ENCODE data around the gene ILDR1.

Gene ILDR1

GRCh38 chr3:122025296-122025695 is 3.2 kb upstream of the ILDR1 start:
- no peaks in the 10 kb centered on the region for H3K4me1 ChIP-seq (ENCODE audit: control insufficient read depth, low read depth, low read length)
- H3K23ac ChIP-seq (ENCODE audit: low read length) = no peak overlapping the region
- H3K18ac ChIP-seq (ENCODE audit: low read length) = no peak overlapping the region
- no peak overlapping the region for H2BK5ac ChIP-seq (ENCODE audit: low read length)
- no peak overlapping the region for H3K56ac ChIP-seq (ENCODE audit: low read length)
- no peak overlapping the region for H4K8ac ChIP-seq (ENCODE audit: low read depth, low read length)
- H3K27ac ChIP-seq (ENCODE audit: low read depth, low read length) = no peak overlapping the region
- H3K36me3 ChIP-seq (ENCODE audit: control insufficient read depth, insufficient read depth, low read length) = no peaks in the 10 kb centered on the region
- no peak overlapping the region for H3K4me2 ChIP-seq (ENCODE audit: low read length)
- H3K79me1 ChIP-seq (ENCODE audit: low read length) = no peaks in the 10 kb centered on the region
- no peak for DNase-seq
- H3K4me3 ChIP-seq (ENCODE audit: low read length) = no peak overlapping the region
- no peak overlapping the region for H2BK15ac ChIP-seq (replicated peaks; ENCODE audit: low read depth)
- no peaks in the 10 kb centered on the region for H3K27me3 ChIP-seq (ENCODE audit: insufficient read depth, low read length, poor library complexity)
- no peak overlapping the region for H2AK5ac ChIP-seq (ENCODE audit: low read length)
- no peak overlapping the region for H3K9ac ChIP-seq (ENCODE audit: low read length)
- H2BK120ac ChIP-seq (ENCODE audit: low read depth, low read length) = no peak overlapping the region
- H4K5ac ChIP-seq (ENCODE audit: low read length) = no peak overlapping the region
- no peaks in the 10 kb centered on the region for H3K79me2 ChIP-seq (ENCODE audit: control insufficient read depth, insufficient read depth, low read length)
- H3K4ac ChIP-seq (ENCODE audit: low read depth, low read length) = no peak overlapping the region

GRCh38 chr3:122024800-122025199 is 2.8 kb upstream of the ILDR1 start:
- no peak for DNase-seq
- no peak overlapping the region for H4K8ac ChIP-seq (ENCODE audit: low read depth, low read length)

GRCh38 chr3:122023335-122023910 is 1.4 kb upstream of the ILDR1 start:
- H2BK120ac ChIP-seq (ENCODE audit: low read depth, low read length) = no peak overlapping the region

More at GRCh38 chr3:122024800-122025199, 2.8 kb upstream of the ILDR1 start:
- no peak overlapping the region for H2BK120ac ChIP-seq (ENCODE audit: low read depth, low read length)
- no CpG with 5 or more reads among the region's 2 CpGs for WGBS (ENCODE audit: extremely low coverage, insufficient coverage, low lambda C conversion rate)
- H4K5ac ChIP-seq (ENCODE audit: low read length) = no peak overlapping the region
- no peak overlapping the region for H3K4me3 ChIP-seq (ENCODE audit: low read length)
- no peak overlapping the region for H3K9ac ChIP-seq (ENCODE audit: low read length)
- H3K4me2 ChIP-seq (ENCODE audit: low read length) = no peak overlapping the region
- H3K27me3 ChIP-seq (ENCODE audit: insufficient read depth, low read length, poor library complexity) = no peaks in the 10 kb centered on the region
- no peak overlapping the region for H3K27ac ChIP-seq (ENCODE audit: low read depth, low read length)
- H3K4me1 ChIP-seq (ENCODE audit: control insufficient read depth, low read depth, low read length) = no peaks in the 10 kb centered on the region
- no peak overlapping the region for H2BK15ac ChIP-seq (replicated peaks; ENCODE audit: low read depth)
- no peak overlapping the region for H3K23ac ChIP-seq (ENCODE audit: low read length)
- H2AK5ac ChIP-seq (ENCODE audit: low read length) = no peak overlapping the region
- H2BK5ac ChIP-seq (ENCODE audit: low read length) = no peak overlapping the region
- no peaks in the 10 kb centered on the region for H3K36me3 ChIP-seq (ENCODE audit: control insufficient read depth, insufficient read depth, low read length)
- H3K79me2 ChIP-seq (ENCODE audit: control insufficient read depth, insufficient read depth, low read length) = no peaks in the 10 kb centered on the region
- no peaks in the 10 kb centered on the region for H3K79me1 ChIP-seq (ENCODE audit: low read length)
- H3K56ac ChIP-seq (ENCODE audit: low read length) = no peak overlapping the region
- H3K18ac ChIP-seq (ENCODE audit: low read length) = no peak overlapping the region
- no peak overlapping the region for H3K4ac ChIP-seq (ENCODE audit: low read depth, low read length)

GRCh38 chr3:122021037-122021436 is 1.0 kb downstream of the ILDR1 start:
- Histone ChIP-seq H3K4me2 (ENCODE audit: low read length) (no peak overlapping the region), H3K4ac (ENCODE audit: low read depth, low read length) (no peak overlapping the region), H3K27me3 (ENCODE audit: insufficient read depth, low read length, poor library complexity) (no peaks in the 10 kb centered on the region), H3K79me1 (ENCODE audit: low read length) (no peaks in the 10 kb centered on the region), H3K36me3 (ENCODE audit: control insufficient read depth, insufficient read depth, low read length) (no peaks in the 10 kb centered on the region), H4K8ac (ENCODE audit: low read depth, low read length) (no peak overlapping the region), H3K9ac (ENCODE audit: low read length) (no peak overlapping the region), H2BK15ac (replicated peaks; ENCODE audit: low read depth) (no peak overlapping the region), H3K23ac (ENCODE audit: low read length) (no peak overlapping the region), H3K79me2 (ENCODE audit: control insufficient read depth, insufficient read depth, low read length) (no peaks in the 10 kb centered on the region), H4K5ac (ENCODE audit: low read length) (no peak overlapping the region), H2AK5ac (ENCODE audit: low read length) (no peak overlapping the region), H3K18ac (ENCODE audit: low read length) (no peak overlapping the region), H2BK5ac (ENCODE audit: low read length) (no peak overlapping the region), H3K4me1 (ENCODE audit: control insufficient read depth, low read depth, low read length) (no peaks in the 10 kb centered on the region), H3K56ac (ENCODE audit: low read length) (no peak overlapping the region), H3K27ac (ENCODE audit: low read depth, low read length) (no peak overlapping the region), H3K4me3 (ENCODE audit: low read length) (no peak overlapping the region), H2BK120ac (ENCODE audit: low read depth, low read length) (no peak overlapping the region)
- WGBS (ENCODE audit: extremely low coverage, insufficient coverage, low lambda C conversion rate) = no CpG with 5 or more reads among the region's 1 CpG
- DNase-seq = no peak

More at GRCh38 chr3:122023335-122023910, 1.4 kb upstream of the ILDR1 start:
- no peak overlapping the region for H3K27ac ChIP-seq (ENCODE audit: low read depth, low read length)
- no peak overlapping the region for H3K18ac ChIP-seq (ENCODE audit: low read length)
- no peak overlapping the region for H2AK5ac ChIP-seq (ENCODE audit: low read length)
- H3K79me2 ChIP-seq (ENCODE audit: control insufficient read depth, insufficient read depth, low read length) = no peaks in the 10 kb centered on the region
- no peak for DNase-seq
- no peak overlapping the region for H3K56ac ChIP-seq (ENCODE audit: low read length)
- no peak overlapping the region for H2BK5ac ChIP-seq (ENCODE audit: low read length)
- H3K36me3 ChIP-seq (ENCODE audit: control insufficient read depth, insufficient read depth, low read length) = no peaks in the 10 kb centered on the region
- H3K27me3 ChIP-seq (ENCODE audit: insufficient read depth, low read length, poor library complexity) = no peaks in the 10 kb centered on the region
- WGBS (ENCODE audit: extremely low coverage, insufficient coverage, low lambda C conversion rate) = no CpG with 5 or more reads among the region's 8 CpGs
- no peak overlapping the region for H2BK15ac ChIP-seq (replicated peaks; ENCODE audit: low read depth)
- H3K79me1 ChIP-seq (ENCODE audit: low read length) = no peaks in the 10 kb centered on the region
- H4K5ac ChIP-seq (ENCODE audit: low read length) = no peak overlapping the region
- H3K9ac ChIP-seq (ENCODE audit: low read length) = no peak overlapping the region
- no peak overlapping the region for H4K8ac ChIP-seq (ENCODE audit: low read depth, low read length)
- no peak overlapping the region for H3K4me3 ChIP-seq (ENCODE audit: low read length)
- no peaks in the 10 kb centered on the region for H3K4me1 ChIP-seq (ENCODE audit: control insufficient read depth, low read depth, low read length)
- H3K23ac ChIP-seq (ENCODE audit: low read length) = no peak overlapping the region
- H3K4me2 ChIP-seq (ENCODE audit: low read length) = no peak overlapping the region
- no peak overlapping the region for H3K4ac ChIP-seq (ENCODE audit: low read depth, low read length)

- H3K18ac ChIP-seq (ENCODE audit: low read length) = no peak overlapping the region
Measured at GRCh38 chr3:122019493-122019892, 2.6 kb downstream of the ILDR1 start.

GRCh38 chr3:122014741-122015140 is 7.3 kb downstream of the ILDR1 start:
- no peak overlapping the region for H3K27ac ChIP-seq (ENCODE audit: low read depth, low read length)
- no CpG with 5 or more reads among the region's 1 CpG for WGBS (ENCODE audit: extremely low coverage, insufficient coverage, low lambda C conversion rate)

More at GRCh38 chr3:122019493-122019892, 2.6 kb downstream of the ILDR1 start:
- H3K4me3 ChIP-seq (ENCODE audit: low read length) = no peak overlapping the region
- H3K4ac ChIP-seq (ENCODE audit: low read depth, low read length) = no peak overlapping the region
- H3K56ac ChIP-seq (ENCODE audit: low read length) = no peak overlapping the region
- no peaks in the 10 kb centered on the region for H3K79me1 ChIP-seq (ENCODE audit: low read length)
- H2BK120ac ChIP-seq (ENCODE audit: low read depth, low read length) = no peak overlapping the region
- no peak overlapping the region for H4K5ac ChIP-seq (ENCODE audit: low read length)
- no peak overlapping the region for H2BK15ac ChIP-seq (replicated peaks; ENCODE audit: low read depth)
- no peak overlapping the region for H3K27ac ChIP-seq (ENCODE audit: low read depth, low read length)
- H3K4me2 ChIP-seq (ENCODE audit: low read length) = no peak overlapping the region
- no peak for DNase-seq
- no peaks in the 10 kb centered on the region for H3K79me2 ChIP-seq (ENCODE audit: control insufficient read depth, insufficient read depth, low read length)
- H3K9ac ChIP-seq (ENCODE audit: low read length) = no peak overlapping the region
- H3K23ac ChIP-seq (ENCODE audit: low read length) = no peak overlapping the region
- no peak overlapping the region for H2AK5ac ChIP-seq (ENCODE audit: low read length)
- H2BK5ac ChIP-seq (ENCODE audit: low read length) = no peak overlapping the region
- H3K27me3 ChIP-seq (ENCODE audit: insufficient read depth, low read length, poor library complexity) = no peaks in the 10 kb centered on the region
- no peak overlapping the region for H4K8ac ChIP-seq (ENCODE audit: low read depth, low read length)
- no peaks in the 10 kb centered on the region for H3K36me3 ChIP-seq (ENCODE audit: control insufficient read depth, insufficient read depth, low read length)
- H3K4me1 ChIP-seq (ENCODE audit: control insufficient read depth, low read depth, low read length) = no peaks in the 10 kb centered on the region

More at GRCh38 chr3:122014741-122015140, 7.3 kb downstream of the ILDR1 start:
- no peak overlapping the region for H3K4me3 ChIP-seq (ENCODE audit: low read length)
- no peak overlapping the region for H2BK120ac ChIP-seq (ENCODE audit: low read depth, low read length)
- no peak overlapping the region for H2BK15ac ChIP-seq (replicated peaks; ENCODE audit: low read depth)
- H3K36me3 ChIP-seq (ENCODE audit: control insufficient read depth, insufficient read depth, low read length) = no peaks in the 10 kb centered on the region
- no peaks in the 10 kb centered on the region for H3K27me3 ChIP-seq (ENCODE audit: insufficient read depth, low read length, poor library complexity)
- H4K5ac ChIP-seq (ENCODE audit: low read length) = no peak overlapping the region
- H3K79me1 ChIP-seq (ENCODE audit: low read length) = no peaks in the 10 kb centered on the region
- H3K4me1 ChIP-seq (ENCODE audit: control insufficient read depth, low read depth, low read length) = peaks cover 15% of the 10 kb centered on the region
- H3K4ac ChIP-seq (ENCODE audit: low read depth, low read length) = no peak overlapping the region
- H2AK5ac ChIP-seq (ENCODE audit: low read length) = no peak overlapping the region
- no peaks in the 10 kb centered on the region for H3K79me2 ChIP-seq (ENCODE audit: control insufficient read depth, insufficient read depth, low read length)
- no peak overlapping the region for H3K56ac ChIP-seq (ENCODE audit: low read length)
- H3K23ac ChIP-seq (ENCODE audit: low read length) = no peak overlapping the region
- no peak for DNase-seq
- no peak overlapping the region for H3K18ac ChIP-seq (ENCODE audit: low read length)
- H3K4me2 ChIP-seq (ENCODE audit: low read length) = no peak overlapping the region
- H3K9ac ChIP-seq (ENCODE audit: low read length) = no peak overlapping the region
- H2BK5ac ChIP-seq (ENCODE audit: low read length) = no peak overlapping the region
- H4K8ac ChIP-seq (ENCODE audit: low read depth, low read length) = no peak overlapping the region

All from mesendoderm (in vitro differentiated cells).